Spleen (tissue), 7 donors: Measurements from ENCODE around the gene SLC1A7.

Source experiments
- CTCF ChIP-seq, 11 experiments: fragments of 200-600 bp in 7 of 11; fragments of 450-650 bp in 4 of 11; sonication (generic) in 4 of 11; IDR thresholded peaks in 8 of 11; conservative IDR thresholded peaks in 3 of 11; 1 replicate in 7 of 11; 2 replicates in 4 of 11; pipeline versions ENCODE4 v1.4.0 to v1.8.0; 2016 to 2021; ENCODE audit warnings: antibody characterized with exemption in 11 of 11, inconsistent platforms in 4 of 11, mild to moderate bottlenecking in 1 of 11
- POLR2A ChIP-seq, 3 donors: fragments of 450-650 bp; IDR thresholded peaks; one replicate each; pipeline ENCODE4 v1.5.1; 2017; ENCODE audit warnings: antibody characterized with exemption in 3 of 3, mild to moderate bottlenecking in 1 of 3
- POLR2AphosphoS5 ChIP-seq, 3 donors: sonication (generic); formaldehyde crosslinking; IDR thresholded peaks; one replicate each; pipeline ENCODE4 v1.5.1; 2017; ENCODE audit warnings: antibody characterized with exemption in 3 of 3
- donor health status: DM: no; HTN: no; CAD: no; lungs with moderate emphysema.
- donor health status: DM: no; HTN: no; CAD: no.
- donor health status: DM: no; HTN: no; CAD: no.

- TF ChIP-seq CTCF (IDR thresholded peaks at IDR 0.05 in 8 of 11, conservative IDR thresholded peaks at IDR 0.05 in 3 of 11) (no peak), POLR2A (IDR thresholded peaks at IDR 0.05) (no peak), POLR2AphosphoS5 (IDR thresholded peaks at IDR 0.05) (no peak)
These were observed 19.5 kb downstream of the SLC1A7 start for GRCh38 chr1:53122961-53123413.
